OCI-LY7 (cell line): ENCODE results near the gene ULBP1. TPM values are rescaled to one million over a fixed set of nuclear protein-coding genes. Genes with fewer than 3 reads are reported as not detected.
"Not testable (repeated sequence)": the region's sequence is repeated elsewhere in the genome, so short reads cannot be mapped to it uniquely, and the experiment has no call there.

Source experiments
- BruUV-seq: library from RNA; stranded (reverse); fragments of 400-500 nt; replicated peaks from 2 replicates; lab custom pipeline; 2021; lab: Mats Ljungman, UMichigan
- CTCF ChIA-PET: fragments of 300-600 bp; sonication (Branson Sonifier 250); formaldehyde crosslinking; loops from one replicate; lab custom pipeline; 2022; ENCODE audit warnings: antibody characterized with exemption; ENCODE audit not compliant: unreplicated experiment; lab: Charles Lee
- POLR2A ChIA-PET: fragments of 300-600 bp; sonication (Branson Sonifier 250); formaldehyde crosslinking; loops from one replicate; lab custom pipeline; 2022; ENCODE audit warnings: antibody characterized with exemption; lab: Charles Lee
- DNase-seq: peaks from one replicate; pipeline ENCODE4 v3.0.0-alpha.2; 2015; ENCODE audit warnings: low spot score
- H2AFZ ChIP-seq: fragments of 200-600 bp; sonication (generic), shearing (Covaris generic); 2 replicates; pipeline ENCODE4 v1.6.1; 2014; ENCODE audit warnings: mild to moderate bottlenecking, antibody characterized with exemption, low read length, moderate library complexity
- H3K27ac ChIP-seq: fragments of 200-600 bp; sonication (generic); 2 replicates; pipeline ENCODE4 v1.5.1; 2014; ENCODE audit warnings: mixed run types, low read depth, mild to moderate bottlenecking, moderate library complexity, low read length, inconsistent platforms; ENCODE audit not compliant: poor library complexity, severe bottlenecking
- H3K36me3 ChIP-seq: fragments of 200-600 bp; sonication (generic); 2 replicates; pipeline ENCODE4 v1.6.1; 2014; ENCODE audit warnings: mild to moderate bottlenecking, antibody characterized with exemption, low read length, moderate library complexity, mixed read lengths; ENCODE audit not compliant: insufficient read depth
- H3K4me1 ChIP-seq: fragments of 200-600 bp; sonication (generic); 2 replicates; pipeline ENCODE4 v1.5.1; 2014; ENCODE audit warnings: mild to moderate bottlenecking, low read length; ENCODE audit not compliant: insufficient read depth, poor library complexity, severe bottlenecking
- H3K4me2 ChIP-seq: fragments of 200-600 bp; sonication (generic); 2 replicates; pipeline ENCODE4 v1.6.1; 2014; ENCODE audit warnings: mild to moderate bottlenecking, low read length
- H3K4me3 ChIP-seq: fragments of 200-600 bp; sonication (generic); 2 replicates; pipeline ENCODE4 v1.5.1; 2014; ENCODE audit warnings: mild to moderate bottlenecking, low read depth, low read length; ENCODE audit not compliant: poor library complexity, severe bottlenecking
- H3K79me2 ChIP-seq: fragments of 200-600 bp; sonication (generic); 2 replicates; pipeline ENCODE4 v1.6.1; 2016; ENCODE audit warnings: low read depth, mild to moderate bottlenecking, low read length, moderate library complexity, mixed read lengths; ENCODE audit not compliant: insufficient read depth
- H3K9me2 ChIP-seq: fragments of 200-600 bp; sonication (generic); 2 replicates; pipeline ENCODE4 v1.6.1; 2016; ENCODE audit warnings: mild to moderate bottlenecking, low read length, mixed read lengths; ENCODE audit not compliant: insufficient read depth
- H3K9me3 ChIP-seq: fragments of 200-600 bp; sonication (generic); 2 replicates; pipeline ENCODE4 v1.6.1; 2014; ENCODE audit warnings: mild to moderate bottlenecking, mixed run types, low read length, mixed read lengths
- H4K20me1 ChIP-seq: fragments of 200-600 bp; sonication (generic); 2 replicates; pipeline ENCODE4 v1.6.1; 2014; ENCODE audit warnings: mild to moderate bottlenecking, antibody characterized with exemption, low read length, moderate library complexity, mixed read lengths; ENCODE audit not compliant: insufficient read depth
- CTCF ChIP-seq: fragments of 200-600 bp; sonication (generic); conservative IDR thresholded peaks from 2 replicates; pipeline ENCODE4 v1.5.1; 2014; ENCODE audit warnings: mild to moderate bottlenecking, antibody characterized with exemption, low read length, moderate library complexity, mixed read lengths
- EZH2phosphoT487 ChIP-seq: fragments of 200-600 bp; sonication (generic); IDR thresholded peaks from 2 replicates; pipeline ENCODE4 v1.6.1; 2018; ENCODE audit warnings: low read depth, borderline replicate concordance, mild to moderate bottlenecking, mixed run types, antibody characterized with exemption, low read length, moderate library complexity, mixed read lengths
- intact Hi-C: fragments of 100-400 bp; cut with micrococcal nuclease; formaldehyde crosslinking; loops from one replicate; pipeline ENCODE4 v1.10.0; 2022; ENCODE audit not compliant: unreplicated experiment
- total RNA-seq, 2 experiments: library from RNA; depleted of rRNA in 1 of 2; stranded (reverse); fragments of >200 nt in 1 of 2; shearing (Covaris generic) in 1 of 2; gene quantifications; 2 replicates each; pipeline ENCODE4 v1.2.3, GENCODE V29; 2014 to 2022

The ULBP1 gene
- total RNA-seq, 2 experiments from 2014 or later = 0.79 to 2.3 TPM

DNA sequence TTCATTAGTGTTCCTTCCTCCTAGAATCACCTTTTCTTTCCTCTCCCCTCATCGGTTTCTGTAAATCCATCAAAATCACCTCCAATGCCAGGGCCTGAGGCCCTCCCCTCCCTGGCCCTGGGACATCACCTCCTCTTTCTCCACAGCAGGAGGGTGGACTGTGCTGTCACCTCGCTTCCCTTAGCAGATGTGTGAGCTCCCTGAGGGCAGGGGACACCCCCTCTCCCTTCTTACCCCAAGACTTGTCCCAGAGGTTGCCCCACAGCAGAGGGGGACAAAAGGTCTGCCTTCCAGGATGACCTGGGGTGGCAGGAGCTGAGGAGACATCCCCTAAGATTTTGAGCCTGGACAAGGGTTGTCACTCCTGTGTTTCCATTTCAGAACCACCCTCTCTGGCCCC lies 5.9 kb downstream of the ULBP1 start:
- Histone ChIP-seq H3K9me3 (no peaks in the 10 kb centered on the region), H3K4me2 (no peak overlapping the region), H3K9me2 (no peaks in the 10 kb centered on the region), H3K79me2 (no peaks in the 10 kb centered on the region), H3K36me3 (no peaks in the 10 kb centered on the region), H3K4me3 (no peak overlapping the region), H4K20me1 (no peaks in the 10 kb centered on the region), H2AFZ (no peak overlapping the region), H3K27ac (no peak overlapping the region), H3K4me1 (peaks cover 2% of the 10 kb centered on the region)
- CTCF ChIA-PET = no interaction called here
- no TSS peak for BruUV-seq
- DNase-seq = no peak
- TF ChIP-seq EZH2phosphoT487 (no peak), CTCF (no peak)
- intact Hi-C loops = no loop called here
- POLR2A ChIA-PET = no interaction called here

- BruUV-seq, POLR2A ChIA-PET: not testable (repeated sequence)
Observed at GRCh38 chr6:149974394-149974793, 10.7 kb downstream of the ULBP1 start.

DNA sequence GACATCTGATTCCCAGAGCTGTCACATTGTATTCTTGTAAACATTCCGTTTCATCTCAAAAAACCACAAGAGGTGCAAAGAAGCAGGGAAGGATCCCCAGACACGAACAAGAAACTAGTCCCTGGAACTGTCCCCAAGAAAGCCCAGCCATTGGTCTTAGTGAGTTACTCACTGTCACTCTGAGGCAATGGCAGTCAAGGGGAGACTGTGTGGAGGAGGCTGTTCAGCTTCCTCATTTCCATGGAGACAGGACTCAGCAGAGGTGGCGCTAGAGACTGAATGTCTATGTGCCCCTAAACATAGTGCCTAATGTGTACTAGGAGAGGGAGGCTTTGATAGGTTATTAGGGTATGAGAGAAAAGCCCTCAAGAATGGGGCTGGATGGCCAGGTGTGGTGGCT lies 11.1 kb downstream of the ULBP1 start:
- no peak overlapping the region for H3K27ac ChIP-seq
- no peaks in the 10 kb centered on the region for H3K9me2 ChIP-seq
- H3K36me3 ChIP-seq = no peaks in the 10 kb centered on the region
- intact Hi-C loops = no loop called here
- no peak for DNase-seq
- H2AFZ ChIP-seq = no peak overlapping the region
- H3K4me1 ChIP-seq = no peaks in the 10 kb centered on the region
- H3K9me3 ChIP-seq = no peaks in the 10 kb centered on the region
- no peaks in the 10 kb centered on the region for H4K20me1 ChIP-seq
- no peak overlapping the region for H3K4me3 ChIP-seq
- TF ChIP-seq CTCF (no peak), EZH2phosphoT487 (no peak)
- no TSS peak for BruUV-seq
- H3K4me2 ChIP-seq = no peak overlapping the region
- CTCF ChIA-PET = no interaction called here
- POLR2A ChIA-PET = no interaction called here
- no peaks in the 10 kb centered on the region for H3K79me2 ChIP-seq

More at GRCh38 chr6:149974394-149974793, 10.7 kb downstream of the ULBP1 start:
- DNase-seq, H3K36me3 ChIP-seq, H3K9me2 ChIP-seq, H3K4me1 ChIP-seq, H3K9me3 ChIP-seq, intact Hi-C loops, H3K79me2 ChIP-seq, H3K4me3 ChIP-seq, H4K20me1 ChIP-seq, H3K4me2 ChIP-seq, H2AFZ ChIP-seq, CTCF ChIA-PET, H3K27ac ChIP-seq: not testable (repeated sequence)
